Heart right ventricle (tissue), 16 donors: ENCODE results near the gene TSPAN9. TPM values are rescaled to one million over a fixed set of nuclear protein-coding genes. Genes with fewer than 3 reads are reported as not detected.

Experiments
- ATAC-seq, 8 donors: fragments of 200-7000 bp; cut with Tn5 transposase; one replicate each; pipeline ENCODE4 v1.9.1; 2020; ENCODE audit warnings: mild to moderate bottlenecking in 8 of 8, moderate library complexity in 8 of 8, moderate number of reproducible peaks in 1 of 8
- DNase-seq, 2 donors: peaks; one replicate each; pipeline ENCODE4 v3.0.0-alpha.2; 2020
- H3K27ac ChIP-seq, 10 donors: fragments of 200-600 bp; sonication (generic) in 2 of 10; one replicate each; pipeline versions ENCODE4 v1.5.0 to v1.8.0; 2020 to 2022; ENCODE audit warnings: mild to moderate bottlenecking in 3 of 10
- H3K27me3 ChIP-seq, 7 donors: fragments of 200-600 bp; one replicate each; pipeline ENCODE4 v1.8.0; 2021 to 2022; ENCODE audit warnings: mild to moderate bottlenecking in 2 of 7
- H3K36me3 ChIP-seq, 9 donors: fragments of 200-600 bp; sonication (generic) in 1 of 9; one replicate each; pipeline versions ENCODE4 v1.5.0 to v1.8.0; 2020 to 2022; ENCODE audit warnings: mild to moderate bottlenecking in 2 of 9
- H3K4me1 ChIP-seq, 9 donors: fragments of 200-600 bp; sonication (generic) in 1 of 9; one replicate each; pipeline versions ENCODE4 v1.5.0 to v1.8.0; 2020 to 2022; ENCODE audit warnings: mild to moderate bottlenecking in 4 of 9
- H3K4me3 ChIP-seq, 10 donors: fragments of 200-600 bp; sonication (generic) in 2 of 10; one replicate each; pipeline versions ENCODE4 v1.5.0 to v1.8.0; 2020 to 2022; ENCODE audit warnings: mild to moderate bottlenecking in 7 of 10, moderate library complexity in 2 of 10
- H3K9me3 ChIP-seq, 11 donors: fragments of 200-600 bp in 10 of 11; sonication (generic) in 2 of 11; one replicate each; pipeline versions ENCODE4 v1.5.0 to v1.8.0; 2013 to 2022; ENCODE audit warnings: mild to moderate bottlenecking in 2 of 11, control low read depth in 1 of 11, moderate library complexity in 1 of 11
- CTCF ChIP-seq, 9 donors: fragments of 200-600 bp; sonication (generic) in 2 of 9; IDR thresholded peaks; one replicate each; pipeline versions ENCODE4 v1.5.0 to v1.8.0; 2021 to 2022; ENCODE audit warnings: antibody characterized with exemption in 9 of 9, mild to moderate bottlenecking in 5 of 9, moderate library complexity in 1 of 9
- WGBS, 2 donors: extraction: QIAGEN DNeasy Blood & Tissue Kit; methylation state at CpG; one replicate each; pipeline ENCODE4 v1.1.7; 2013; ENCODE audit warnings: inconsistent platforms in 1 of 2; 5-methylcytosine and 5-hydroxymethylcytosine counted together
- intact Hi-C, 10 donors: fragments of 100-400 bp; cut with DNase I; formaldehyde crosslinking; loops; one replicate each; pipeline versions ENCODE4 v1.11.1 to v1.14.2; 2022
- polyA plus RNA-seq, 2 donors: library from polyadenylated mRNA; stranded (reverse); fragments of 200-250 nt; gene quantifications; one replicate each; pipeline ENCODE4 v1.2.3, GENCODE V29; 2013
- total RNA-seq, 10 donors: library from RNA; stranded (reverse); fragmentation: NEBNext Ultra II Directional in 3 of 10; extraction: Animal tissue kit (Norgen Biotek cat#: 25700) in 3 of 10; gene quantifications; one replicate each; pipeline versions ENCODE4 v1.2.1 to v1.2.4, GENCODE V29; 2021 to 2023
- donor health status: Arrhythmogenic right ventricular cardiomyopathy.
- donor health status: ischemic (EF 13 %, LVEDD 7.1; RV severe dilation, severe dysfunction).
- donor health status: healthy with polysubstance abuse.
- donor health status: DM: no; HTN: yes; CAD: no.
- donor health status: DM: no; HTN: no; CAD: no.
- donor health status: ischemic (EF 25% LVEDD 6.9; RV normal size, moderate dysfunction).
- donor health status: ischemic (EF 25% LVEDD 5.7; RV mildly dilated, moderate dysfunction).
- donor health status: healthy.
- donor health status: DM: yes; HTN: yes; CAD: no.
- donor health status: Ischemic cardiomyopathy.
- donor health status: ischemic (EF 35%, LVEDD 5.7; RV mildly dilated, moderate dysfunction).
- donor health status: nonischemic (EF 11% LVEDD 7.7; RV severe dilation, severe dysfunction).
- donor health status: DM: yes; HTN: yes; CAD: no.
- donor health status: PGD.
- donor health status: ischemic (EF 29% LVEDD 5.4; RV normal size, mild dysfunction).
- donor health status: nonischemic (EF 23%, LVEDD 6.1; RV moderate dilation, normal function).

Gene TSPAN9
- total and polyA plus RNA-seq, 12 donors: 63.0 to 401 (median 251) TPM

- Histone ChIP-seq H3K4me3 (no peak overlapping the region), H3K9me3 (no peaks in the 10 kb centered on the region), H3K36me3 (peaks cover 0 to 18% (median 0%) of the 10 kb centered on the region in 9 donors), H3K27me3 (no peaks in the 10 kb centered on the region), H3K4me1 (peaks cover 24 to 100% (median 90%) of the 10 kb centered on the region in 9 donors), H3K27ac (peak overlapping the region in 9 of 10 donors; percentile 45 to 99 (median 76))
- DNase-seq (no peak), ATAC-seq (no peak)
- 70% methylated on average over 10 of the region's 10 CpGs for WGBS, 2 donors
- TF ChIP-seq CTCF (IDR thresholded peaks at IDR 0.05): no peak
- intact Hi-C loops: loop anchor here in 1 of 10 donors (5.0 kb wide), 1 partner anchor 60 kb away; no protein-coding TSS in a partner anchor
Measured at GRCh38 chr12:3262470-3262869, 185.3 kb downstream of the TSPAN9 start.

GRCh38 chr12:3263282-3263681 lies 186.1 kb downstream of the TSPAN9 start:
- Histone ChIP-seq H3K4me3 (no peak overlapping the region), H3K27ac (peak overlapping the region; percentile 15 to 99 (median 76)), H3K27me3 (no peaks in the 10 kb centered on the region), H3K36me3 (peaks cover 0 to 18% (median 0%) of the 10 kb centered on the region in 9 donors), H3K4me1 (peaks cover 20 to 98% (median 88%) of the 10 kb centered on the region in 9 donors), H3K9me3 (no peaks in the 10 kb centered on the region)
- ATAC-seq (peak in 1 of 8 donors; percentile 1), DNase-seq (no peak)
- TF ChIP-seq CTCF (IDR thresholded peaks at IDR 0.05): no peak
- intact Hi-C loops: loop anchor here in 1 of 10 donors (5.0 kb wide), 1 partner anchor 61 kb away; no protein-coding TSS in a partner anchor
- WGBS, 2 donors: 80 to 83% methylated on average over 13 of the region's 13 CpGs

- no peak for TF ChIP-seq CTCF (IDR thresholded peaks at IDR 0.05)
- ATAC-seq: peak; percentile 17 to 83 (median 62)
- no peak overlapping the region for H3K4me3 ChIP-seq
- 46 to 62% methylated on average over 35 of the region's 35 CpGs for WGBS, 2 donors
- H3K27me3 ChIP-seq: no peaks in the 10 kb centered on the region
- H3K4me1 ChIP-seq: peaks cover 17 to 89% (median 79%) of the 10 kb centered on the region in 9 donors
- no peaks in the 10 kb centered on the region for H3K9me3 ChIP-seq
- H3K27ac ChIP-seq: peak overlapping the region; percentile 35 to 99 (median 76)
- intact Hi-C loops: loop anchor here in 1 of 10 donors (5.0 kb wide), 1 partner anchor 62 kb away; no protein-coding TSS in a partner anchor
- peaks cover 0 to 18% (median 0%) of the 10 kb centered on the region in 9 donors for H3K36me3 ChIP-seq
- DNase-seq: peak in 1 of 2 donors; percentile 58
Measured at GRCh38 chr12:3263939-3264922, 187.1 kb downstream of the TSPAN9 start.

- DNase-seq: peak in 1 of 2 donors; percentile 3
- peak overlapping the region in 5 of 10 donors; percentile 76 to 99 (median 93) for H3K27ac ChIP-seq
- H3K27me3 ChIP-seq: no peaks in the 10 kb centered on the region
- no peaks in the 10 kb centered on the region for H3K9me3 ChIP-seq
- no peak for ATAC-seq
- 86 to 87% methylated on average over 8 of the region's 8 CpGs for WGBS, 2 donors
- H3K4me3 ChIP-seq: no peak overlapping the region
- peaks cover 17 to 81% (median 71%) of the 10 kb centered on the region in 9 donors for H3K4me1 ChIP-seq
- TF ChIP-seq CTCF (IDR thresholded peaks at IDR 0.05): no peak
- intact Hi-C loops: no loop called here
- H3K36me3 ChIP-seq: peaks cover 0 to 21% (median 0%) of the 10 kb centered on the region in 9 donors
Measured at GRCh38 chr12:3265406-3265805, 188.2 kb downstream of the TSPAN9 start.
